GM12874 (cell line): ENCODE measurements around the gene MGMT.

Experiments
- CTCF ChIP-seq: IDR thresholded peaks from 2 replicates; pipeline ENCODE4 v1.5.1; 2011; ENCODE audit warnings: low read depth, mild to moderate bottlenecking, control low read depth, low read length, moderate library complexity; ENCODE audit not compliant: insufficient read depth

Gene MGMT

GRCh38 chr10:129621062-129621461 lies 154.0 kb downstream of the MGMT start:
- TF ChIP-seq CTCF = no peak

GRCh38 chr10:129621693-129622092 lies 154.7 kb downstream of the MGMT start:
- no peak for TF ChIP-seq CTCF

GRCh38 chr10:129622291-129622690 lies 155.2 kb downstream of the MGMT start:
- TF ChIP-seq CTCF = no peak

- TF ChIP-seq CTCF = no peak
These were observed 155.7 kb downstream of the MGMT start for GRCh38 chr10:129622736-129623135.

- no peak for TF ChIP-seq CTCF
These were observed 157.5 kb downstream of the MGMT start for GRCh38 chr10:129624526-129624925.

- no peak for TF ChIP-seq CTCF
These were observed 159.3 kb downstream of the MGMT start for GRCh38 chr10:129626309-129626708.

- TF ChIP-seq CTCF = no peak
These were observed 159.9 kb downstream of the MGMT start for GRCh38 chr10:129626796-129627435.

- no peak for TF ChIP-seq CTCF
These were observed 160.4 kb downstream of the MGMT start for GRCh38 chr10:129627442-129627841.
